ENCODE measurements around the gene COL6A2. TPM values are rescaled to one million over a fixed set of nuclear protein-coding genes. Genes with fewer than 3 reads are reported as not detected.

Gene COL6A2
- total and polyA plus RNA-seq, 2 donors (not counting 1 experiment from before 2014, with no cell fraction given) = 1.2 to 2.1 TPM

DNA sequence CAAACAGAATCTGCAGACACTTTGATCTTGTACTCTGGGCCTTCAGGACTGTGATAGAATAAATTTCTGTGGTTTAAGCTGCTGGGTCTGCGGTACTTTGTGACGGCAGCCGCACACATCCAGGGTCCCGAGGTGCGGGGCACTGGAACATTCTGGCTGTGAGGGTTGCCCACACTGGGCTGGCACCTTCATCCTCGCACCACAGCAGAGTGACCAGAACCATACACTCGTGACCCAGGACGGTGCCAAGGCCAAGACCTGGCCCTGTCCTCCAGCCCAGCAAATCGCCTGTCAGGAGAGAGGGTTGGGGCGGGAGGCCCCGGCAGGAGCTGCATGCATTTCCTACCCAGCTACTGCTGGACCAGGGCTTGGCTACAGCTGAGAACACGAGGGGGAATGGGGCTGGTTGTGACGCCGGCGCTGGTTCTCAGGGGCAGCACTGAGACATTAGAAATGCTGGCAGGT is 60.1 kb downstream of the COL6A2 start:
- intact Hi-C loops (cut with micrococcal nuclease) = no loop called here
- no peak for ATAC-seq (ENCODE audit: low read depth)

DNA sequence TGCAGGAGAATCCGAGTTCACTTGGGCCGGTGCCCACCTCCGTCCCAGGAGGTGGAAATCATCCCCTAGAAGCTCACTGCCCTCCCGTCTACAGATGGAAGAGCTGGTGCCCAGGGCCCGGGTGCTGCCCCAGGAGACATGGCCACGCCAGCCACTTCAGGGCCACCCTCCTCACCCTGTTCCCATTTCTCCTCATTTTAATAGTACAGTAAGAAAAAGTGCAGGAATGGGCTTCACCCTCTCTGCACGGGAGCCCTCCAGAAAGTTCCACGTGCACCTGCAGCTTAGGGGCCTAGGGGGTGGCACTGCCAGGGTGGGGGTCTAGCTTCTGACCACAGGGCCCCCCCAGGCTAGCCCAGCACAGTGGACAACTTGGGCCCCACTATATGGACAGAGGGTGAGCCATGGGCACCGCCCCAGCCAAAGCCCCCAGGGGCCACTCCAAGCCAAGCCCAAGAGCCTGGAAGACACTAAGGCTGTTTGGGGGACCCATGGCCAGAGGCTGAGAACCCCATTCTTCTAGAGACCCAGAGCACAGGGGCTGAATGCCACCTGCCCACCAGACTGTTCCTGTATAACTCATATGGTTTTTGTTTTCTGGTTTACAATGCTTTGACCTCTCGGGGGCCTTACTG is 60.9 kb downstream of the COL6A2 start:
- ATAC-seq (ENCODE audit: low read depth) (no peak), DNase-seq (no peak)
- Histone ChIP-seq H3K9me3 (ENCODE audit: control extremely low read depth in 1 of 3, control insufficient read depth in 2 of 3, insufficient read depth in 1 of 3, low read length in 2 of 3) (peaks cover 0 to 12% (median 0%) of the 10 kb centered on the region in 3 donors), H3K9ac (ENCODE audit: low read length) (no peak overlapping the region), H3K27ac (ENCODE audit: low read length in 2 of 2) (no peak overlapping the region), H3K79me2 (ENCODE audit: control insufficient read depth, insufficient read depth, low read length) (no peaks in the 10 kb centered on the region), H3K4me2 (replicated peaks; ENCODE audit: low read depth, low read length, poor library complexity, severe bottlenecking) (no peak overlapping the region), H3K27me3 (replicated peaks in 1 of 4; ENCODE audit: control extremely low read depth in 1 of 4, control insufficient read depth in 3 of 4, insufficient read depth in 4 of 4, low read length in 3 of 4) (no peaks in the 10 kb centered on the region), H3K4me1 (ENCODE audit: control insufficient read depth in 2 of 2, insufficient read depth in 2 of 2, low read length in 2 of 2) (no peaks in the 10 kb centered on the region), H4K20me1 (ENCODE audit: control insufficient read depth, insufficient read depth, low read length, poor library complexity, severe bottlenecking) (no peaks in the 10 kb centered on the region), H2AFZ (ENCODE audit: insufficient read depth, low read depth, low read length, poor library complexity, severe bottlenecking) (no peak overlapping the region), H3K36me3 (replicated peaks in 1 of 2; ENCODE audit: control extremely low read depth in 1 of 2, control insufficient read depth in 1 of 2, extremely low read depth in 1 of 2, insufficient read depth in 2 of 2, low read length in 1 of 2) (no peaks in the 10 kb centered on the region), H3K4me3 (ENCODE audit: control extremely low read depth in 1 of 5, extremely low read depth in 1 of 5, insufficient read depth in 1 of 5, low read depth in 2 of 5, low read length in 4 of 5) (no peak overlapping the region)
- no peaks in the 10 kb centered on the region for H3K4me1 Mint-ChIP-seq
- intact Hi-C loops (cut with micrococcal nuclease) = no loop called here
- no peaks in the 10 kb centered on the region for H3K9me3 Mint-ChIP-seq (ENCODE audit: insufficient read depth)
- H3K27ac Mint-ChIP-seq = no peak overlapping the region
- no peaks in the 10 kb centered on the region for H3K27me3 Mint-ChIP-seq
- TF ChIP-seq, protein P1, sequence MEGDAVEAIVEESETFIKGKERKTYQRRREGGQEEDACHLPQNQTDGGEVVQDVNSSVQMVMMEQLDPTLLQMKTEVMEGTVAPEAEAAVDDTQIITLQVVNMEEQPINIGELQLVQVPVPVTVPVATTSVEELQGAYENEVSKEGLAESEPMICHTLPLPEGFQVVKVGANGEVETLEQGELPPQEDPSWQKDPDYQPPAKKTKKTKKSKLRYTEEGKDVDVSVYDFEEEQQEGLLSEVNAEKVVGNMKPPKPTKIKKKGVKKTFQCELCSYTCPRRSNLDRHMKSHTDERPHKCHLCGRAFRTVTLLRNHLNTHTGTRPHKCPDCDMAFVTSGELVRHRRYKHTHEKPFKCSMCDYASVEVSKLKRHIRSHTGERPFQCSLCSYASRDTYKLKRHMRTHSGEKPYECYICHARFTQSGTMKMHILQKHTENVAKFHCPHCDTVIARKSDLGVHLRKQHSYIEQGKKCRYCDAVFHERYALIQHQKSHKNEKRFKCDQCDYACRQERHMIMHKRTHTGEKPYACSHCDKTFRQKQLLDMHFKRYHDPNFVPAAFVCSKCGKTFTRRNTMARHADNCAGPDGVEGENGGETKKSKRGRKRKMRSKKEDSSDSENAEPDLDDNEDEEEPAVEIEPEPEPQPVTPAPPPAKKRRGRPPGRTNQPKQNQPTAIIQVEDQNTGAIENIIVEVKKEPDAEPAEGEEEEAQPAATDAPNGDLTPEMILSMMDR (IDR thresholded peaks at IDR 0.05) = no peak
- TF ChIP-seq EZH2 (IDR thresholded peaks at IDR 0.05; ENCODE audit: borderline replicate concordance, insufficient read depth, low read depth, low read length, poor library complexity, severe bottlenecking) = no peak
- 99% methylated on average over 5 of the region's 10 CpGs for WGBS (ENCODE audit: insufficient coverage)
- CTCF ChIA-PET = no interaction called here
- POLR2A ChIA-PET = no interaction called here
- no peak overlapping the region for H3K4me3 Mint-ChIP-seq

More for the DNA sequence above, 60.1 kb downstream of the COL6A2 start:
- TF ChIP-seq, protein P1 (IDR thresholded peaks at IDR 0.05) = no peak
- TF ChIP-seq EZH2 (IDR thresholded peaks at IDR 0.05; ENCODE audit: borderline replicate concordance, insufficient read depth, low read depth, low read length, poor library complexity, severe bottlenecking) = no peak
- 95% methylated on average over 15 of the region's 15 CpGs for WGBS (ENCODE audit: insufficient coverage)
- Histone ChIP-seq H3K27ac (ENCODE audit: low read length in 2 of 2) (no peak overlapping the region), H3K9me3 (ENCODE audit: control extremely low read depth in 1 of 3, control insufficient read depth in 2 of 3, insufficient read depth in 1 of 3, low read length in 2 of 3) (peaks cover 0 to 12% (median 0%) of the 10 kb centered on the region in 3 donors), H3K79me2 (ENCODE audit: control insufficient read depth, insufficient read depth, low read length) (no peaks in the 10 kb centered on the region), H3K27me3 (replicated peaks in 1 of 4; ENCODE audit: control extremely low read depth in 1 of 4, control insufficient read depth in 3 of 4, insufficient read depth in 4 of 4, low read length in 3 of 4) (no peaks in the 10 kb centered on the region), H3K4me1 (ENCODE audit: control insufficient read depth in 2 of 2, insufficient read depth in 2 of 2, low read length in 2 of 2) (peaks cover 0 to 5% of the 10 kb centered on the region in 2 donors), H3K9ac (ENCODE audit: low read length) (no peak overlapping the region), H2AFZ (ENCODE audit: insufficient read depth, low read depth, low read length, poor library complexity, severe bottlenecking) (no peak overlapping the region), H3K4me2 (replicated peaks; ENCODE audit: low read depth, low read length, poor library complexity, severe bottlenecking) (no peak overlapping the region), H4K20me1 (ENCODE audit: control insufficient read depth, insufficient read depth, low read length, poor library complexity, severe bottlenecking) (no peaks in the 10 kb centered on the region), H3K36me3 (replicated peaks in 1 of 2; ENCODE audit: control extremely low read depth in 1 of 2, control insufficient read depth in 1 of 2, extremely low read depth in 1 of 2, insufficient read depth in 2 of 2, low read length in 1 of 2) (no peaks in the 10 kb centered on the region), H3K4me3 (ENCODE audit: control extremely low read depth in 1 of 5, extremely low read depth in 1 of 5, insufficient read depth in 1 of 5, low read depth in 2 of 5, low read length in 4 of 5) (no peak overlapping the region)
- Mint-ChIP-seq H3K27me3 (no peaks in the 10 kb centered on the region), H3K27ac (no peak overlapping the region), H3K4me1 (no peaks in the 10 kb centered on the region), H3K4me3 (no peak overlapping the region), H3K9me3 (ENCODE audit: insufficient read depth) (no peaks in the 10 kb centered on the region)
- DNase-seq = no peak
- POLR2A ChIA-PET = no interaction called here
- CTCF ChIA-PET = no interaction called here

Data from B cell (primary cell).